Tibial nerve (tissue), 4 donors: ENCODE data around the gene TECRL. TPM values are rescaled to one million over a fixed set of nuclear protein-coding genes. Genes with fewer than 3 reads are reported as not detected.

Source experiments
- DNase-seq, 2 donors: peaks; one replicate each; pipeline ENCODE4 v3.0.0-alpha.2; 2019; ENCODE audit warnings: low spot score in 2 of 2
- H3K27ac ChIP-seq, 4 donors: fragments of 200-600 bp; sonication (generic) in 3 of 4; one replicate each; pipeline ENCODE4 v1.5.1; 2017 to 2019; ENCODE audit warnings: mild to moderate bottlenecking in 1 of 4
- H3K27me3 ChIP-seq, 2 donors: fragments of 200-600 bp; sonication (generic) in 1 of 2; one replicate each; pipeline versions ENCODE4 v1.5.1 to v1.6.0; 2017 to 2019
- H3K36me3 ChIP-seq, 3 donors: fragments of 200-600 bp; sonication (generic); one replicate each; pipeline ENCODE4 v1.5.1; 2018 to 2019
- H3K4me1 ChIP-seq, 4 donors: fragments of 200-600 bp; sonication (generic) in 3 of 4; one replicate each; pipeline ENCODE4 v1.5.1; 2017 to 2019
- H3K4me3 ChIP-seq, 4 donors: fragments of 200-600 bp; sonication (generic) in 3 of 4; one replicate each; pipeline ENCODE4 v1.5.1; 2017 to 2019; ENCODE audit warnings: mild to moderate bottlenecking in 1 of 4, moderate library complexity in 1 of 4
- H3K9me3 ChIP-seq, 4 donors: fragments of 200-600 bp; sonication (generic) in 3 of 4; one replicate each; pipeline ENCODE4 v1.5.1; 2017 to 2019
- CTCF ChIP-seq, 5 experiments: fragments of 200-600 bp in 3 of 5; fragments of 450-650 bp in 2 of 5; sonication (generic) in 3 of 5; IDR thresholded peaks; one replicate each; pipeline ENCODE4 v1.5.1; 2016 to 2019; ENCODE audit warnings: antibody characterized with exemption in 5 of 5, mild to moderate bottlenecking in 3 of 5, moderate library complexity in 2 of 5
- EP300 ChIP-seq, 2 donors: sonication (generic); formaldehyde crosslinking; IDR thresholded peaks; one replicate each; pipeline ENCODE4 v1.6.1; 2017; ENCODE audit warnings: antibody characterized with exemption in 2 of 2, mild to moderate bottlenecking in 1 of 2
- POLR2A ChIP-seq, 2 donors: fragments of 450-650 bp; IDR thresholded peaks; one replicate each; pipeline ENCODE4 v1.6.1; 2017; ENCODE audit warnings: antibody characterized with exemption in 2 of 2, mild to moderate bottlenecking in 2 of 2, moderate library complexity in 2 of 2
- WGBS, 2 donors: methylation state at CpG; one replicate each; pipeline ENCODE4 v1.1.5; 2018; 5-methylcytosine and 5-hydroxymethylcytosine counted together
- small RNA-seq: library from RNA; depleted of rRNA; stranded (forward); fragments of <200 nt; gene quantifications from one replicate; pipeline ENCODE3, GENCODE V24; 2016
- total RNA-seq, 4 donors: library from RNA; depleted of rRNA; stranded (reverse); fragments of >200 nt; gene quantifications; one replicate each; pipeline ENCODE4 v1.1.0, GENCODE V29; 2016

The TECRL gene
- total RNA-seq, 4 donors from 2014 or later, result not detected

GRCh38 chr4:64250488-64250887 is 158.8 kb downstream of the TECRL start:
- Histone ChIP-seq H3K27ac (no peak overlapping the region), H3K9me3 (peaks cover 0 to 5% (median 0%) of the 10 kb centered on the region in 4 donors)

GRCh38 chr4:64250061-64250460 is 159.2 kb downstream of the TECRL start:
- TF ChIP-seq POLR2A (IDR thresholded peaks at IDR 0.05), result no peak
- TF ChIP-seq EP300 (IDR thresholded peaks at IDR 0.05), result no peak
- TF ChIP-seq CTCF (IDR thresholded peaks at IDR 0.05), result no peak
- H3K27ac ChIP-seq, result no peak overlapping the region
- H3K27me3 ChIP-seq, result no peaks in the 10 kb centered on the region
- DNase-seq, result no peak
- H3K9me3 ChIP-seq, result peaks cover 0 to 5% (median 0%) of the 10 kb centered on the region in 4 donors
- H3K36me3 ChIP-seq, result no peaks in the 10 kb centered on the region
- H3K4me3 ChIP-seq, result no peak overlapping the region
- no peaks in the 10 kb centered on the region for H3K4me1 ChIP-seq

More at GRCh38 chr4:64250488-64250887, 158.8 kb downstream of the TECRL start:
- Histone ChIP-seq H3K4me3 (no peak overlapping the region), H3K27me3 (no peaks in the 10 kb centered on the region), H3K4me1 (no peaks in the 10 kb centered on the region), H3K36me3 (no peaks in the 10 kb centered on the region)
- no peak for TF ChIP-seq CTCF (IDR thresholded peaks at IDR 0.05)
- no peak for TF ChIP-seq POLR2A (IDR thresholded peaks at IDR 0.05)
- no peak for TF ChIP-seq EP300 (IDR thresholded peaks at IDR 0.05)
- no peak for DNase-seq

GRCh38 chr4:64248186-64248585 is 161.1 kb downstream of the TECRL start:
- TF ChIP-seq CTCF (IDR thresholded peaks at IDR 0.05) (no peak), POLR2A (IDR thresholded peaks at IDR 0.05) (no peak), EP300 (IDR thresholded peaks at IDR 0.05) (no peak)
- H3K27ac ChIP-seq, result no peak overlapping the region
- H3K9me3 ChIP-seq, result peaks cover 0 to 5% (median 0%) of the 10 kb centered on the region in 4 donors
- H3K27me3 ChIP-seq, result no peaks in the 10 kb centered on the region
- H3K36me3 ChIP-seq, result no peaks in the 10 kb centered on the region
- no peak overlapping the region for H3K4me3 ChIP-seq
- no peak for DNase-seq
- H3K4me1 ChIP-seq, result no peaks in the 10 kb centered on the region

- DNase-seq, result no peak
- Histone ChIP-seq H3K36me3 (no peaks in the 10 kb centered on the region), H3K27me3 (no peaks in the 10 kb centered on the region), H3K4me3 (no peak overlapping the region), H3K27ac (no peak overlapping the region), H3K9me3 (peaks cover 0 to 64% (median 10%) of the 10 kb centered on the region in 4 donors), H3K4me1 (no peaks in the 10 kb centered on the region)
- TF ChIP-seq CTCF (IDR thresholded peaks at IDR 0.05), result no peak
- no peak for TF ChIP-seq EP300 (IDR thresholded peaks at IDR 0.05)
- TF ChIP-seq POLR2A (IDR thresholded peaks at IDR 0.05), result no peak
- 79 to 83% methylated on average over 3 of the region's 3 CpGs for WGBS, 2 donors
Measured at GRCh38 chr4:64230709-64231310, 178.4 kb downstream of the TECRL start.

Small RNA genes lying within 50 kb of the gene (small RNA-seq; reads per million reads assigned to genes)
- not detected for gene RNU6-191P
